K562 (cell line): Measurements from ENCODE around the gene GCGR. TPM values are rescaled to one million over a fixed set of nuclear protein-coding genes. Genes with fewer than 3 reads are reported as not detected.
A peak's percentile ranks its signal among the peaks of the same experiment; 100 is the strongest.

Experiments used
- ARID4B ChIP-seq: sonication (generic); formaldehyde crosslinking; IDR thresholded peaks from 2 replicates; pipeline ENCODE4 v1.8.0; 2022; ENCODE audit warnings: mild to moderate bottlenecking, missing genetic modification reagents
- CCAR2 ChIP-seq: fragments of 200-400 bp; formaldehyde crosslinking; IDR thresholded peaks from 2 replicates; pipeline ENCODE4 v1.6.1; 2017; ENCODE audit warnings: mild to moderate bottlenecking, low read depth, low read length
- ELF4 ChIP-seq: fragments of 450-650 bp; formaldehyde crosslinking; IDR thresholded peaks from 2 replicates; pipeline ENCODE4 v1.4.0; 2022; ENCODE audit warnings: missing genetic modification characterization
- EWSR1 ChIP-seq: fragments of 450-650 bp; IDR thresholded peaks from 2 replicates; pipeline ENCODE4 v1.6.1; 2018; ENCODE audit warnings: borderline replicate concordance, mild to moderate bottlenecking, low read depth, moderate library complexity; ENCODE audit not compliant: partially characterized antibody
- HBP1 ChIP-seq: fragments of 450-650 bp; formaldehyde crosslinking; IDR thresholded peaks from 2 replicates; pipeline ENCODE4 v1.4.0; 2022; ENCODE audit warnings: missing genetic modification characterization
- HDAC1 ChIP-seq, 2 experiments: fragments of 450-650 bp; IDR thresholded peaks; 2 replicates each; pipeline ENCODE4 v1.6.1; 2016 to 2017; ENCODE audit warnings: inconsistent platforms in 1 of 2, mild to moderate bottlenecking in 1 of 2, moderate library complexity in 1 of 2
- KDM2B ChIP-seq: fragments of 250-450 bp; sonication (Bioruptor Pico); IDR thresholded peaks from 2 replicates; pipeline ENCODE4 v1.8.0; 2021; ENCODE audit warnings: mild to moderate bottlenecking, moderate library complexity
- NCOA2 ChIP-seq, 2 experiments: fragments of 450-650 bp; IDR thresholded peaks; 2 replicates each; pipeline ENCODE4 v1.6.1; 2018; ENCODE audit warnings: mild to moderate bottlenecking in 2 of 2, moderate library complexity in 1 of 2; ENCODE audit not compliant: partially characterized antibody in 2 of 2
- NFATC3 ChIP-seq: fragments of 450-650 bp; IDR thresholded peaks from 2 replicates; pipeline ENCODE4 v1.6.1; 2017; ENCODE audit warnings: mild to moderate bottlenecking
- NR1H2 ChIP-seq: sonication (generic); formaldehyde crosslinking; IDR thresholded peaks from 2 replicates; pipeline ENCODE4 v1.4.0; 2020; ENCODE audit warnings: mild to moderate bottlenecking, missing genetic modification reagents
- PTTG1 ChIP-seq: fragments of 450-650 bp; IDR thresholded peaks from 2 replicates; pipeline ENCODE4 v1.6.1; 2016; ENCODE audit warnings: low read depth, mild to moderate bottlenecking, missing genetic modification characterization, missing compliant biosample characterization
- ZNF282 ChIP-seq: sonication (generic); formaldehyde crosslinking; IDR thresholded peaks from 2 replicates; pipeline ENCODE4 v1.8.1; 2023; ENCODE audit warnings: missing genetic modification reagents
- ZNF407 ChIP-seq: fragments of 450-650 bp; IDR thresholded peaks from 2 replicates; pipeline ENCODE4 v1.6.1; 2016; ENCODE audit warnings: low read depth
- ZNF707 ChIP-seq: fragments of 250-450 bp; sonication (Bioruptor Pico); conservative IDR thresholded peaks from 2 replicates; pipeline ENCODE4 v1.8.0; 2022; ENCODE audit warnings: inconsistent platforms, mild to moderate bottlenecking, moderate library complexity
- polyA plus RNA-seq, 8 experiments: library from polyadenylated mRNA; depleted of rRNA in 4 of 8; stranded (reverse) in 5 of 8; unstranded in 3 of 8; fragments of >200 nt; fragmentation: Nextera tagmentation in 2 of 8; fragmentation: Illumina TruSeq in 1 of 8; extraction: Ambion mirVana in 2 of 8; extraction: Trizol in 1 of 8; gene quantifications; 2 replicates each; pipeline versions ENCODE4 v1.2.1 to v1.2.3, GENCODE V29; 2011 to 2014; ENCODE audit warnings: inconsistent platforms in 1 of 8, missing spikeins in 1 of 8
- total RNA-seq, 7 experiments: library from RNA; depleted of rRNA in 6 of 7; stranded (reverse); fragments of >200 nt in 6 of 7; fragmentation: Illumina TruSeq in 2 of 7; extraction: Trizol in 2 of 7; gene quantifications; 2 replicates each; pipeline versions ENCODE4 v1.2.1 to v1.2.3, GENCODE V29; 2011 to 2021; ENCODE audit warnings: low replicate concordance in 1 of 7

GCGR gene
- total and polyA plus RNA-seq, 9 of the 15 experiments (the other 6 are each of a cell fraction or from before 2014, with no cell fraction given) = not detected

GRCh38 chr17:81821603-81822311, 17.8 kb downstream of the GCGR start (continued):
- no peak for TF ChIP-seq EWSR1
- no peak for TF ChIP-seq PTTG1 (tag)
- TF ChIP-seq KDM2B (CRISPR knock-in tag) = no peak
- TF ChIP-seq NCOA2 (IDR thresholded peaks at IDR 0.05; ENCODE audit: partially characterized antibody in 2 of 2) = no peak
- peak in 1 of 2 experiments; percentile 80; a peak in 2 of 4 replicates for TF ChIP-seq HDAC1 (IDR thresholded peaks at IDR 0.05)
- TF ChIP-seq NFATC3 = no peak
- TF ChIP-seq ELF4 (CRISPR knock-in tag) = no peak
- TF ChIP-seq ZNF707 (CRISPR knock-in tag) = no peak
- no peak for TF ChIP-seq NR1H2 (CRISPR knock-in tag)
- TF ChIP-seq HBP1 (CRISPR knock-in tag) = no peak; the same call in 1 of the 2 replicates
- no peak for TF ChIP-seq CCAR2
- no peak for TF ChIP-seq ZNF407
- TF ChIP-seq ARID4B = no peak; the same call in 1 of the 2 replicates
- no peak for TF ChIP-seq ZNF282
